Endothelial cell of umbilical vein (primary cell): ENCODE data around the gene IRF2BP2. TPM values are rescaled to one million over a fixed set of nuclear protein-coding genes. Genes with fewer than 3 reads are reported as not detected.

ENCODE experiments used
- BruUV-seq: library from RNA; stranded (reverse); fragments of 400-500 nt; replicated peaks from 2 replicates; lab custom pipeline; 2021; lab: Mats Ljungman, UMichigan
- CTCF ChIA-PET: fragments of 300-600, 350-600 bp; sonication (Branson Sonifier 250); formaldehyde crosslinking; loops from one replicate; lab custom pipeline; 2021; ENCODE audit warnings: antibody characterized with exemption, inconsistent platforms; lab: Charles Lee
- POLR2A ChIA-PET: fragments of 300-600, 350-600 bp; sonication (Branson Sonifier 250); formaldehyde crosslinking; loops from one replicate; lab custom pipeline; 2021; ENCODE audit warnings: antibody characterized with exemption, inconsistent platforms; lab: Charles Lee
- DNase-seq: peaks from one replicate; pipeline ENCODE4 v3.0.0-alpha.2; 2011; ENCODE audit warnings: low read depth, low spot score
- FAIRE-seq: peaks from 2 replicates; lab custom pipeline; 2011; peaks lifted over from hg19 to GRCh38; lab: Jason Lieb, UNC
- H2AFZ ChIP-seq: 2 replicates; pipeline ENCODE4 v1.6.0; 2012; ENCODE audit warnings: low read depth, low read length, control low read depth, inconsistent platforms
- H3K27ac ChIP-seq: 2 replicates; pipeline ENCODE4 v1.5.1; 2011; ENCODE audit warnings: low read depth, mild to moderate bottlenecking, control low read depth, low read length, moderate library complexity; ENCODE audit not compliant: insufficient read depth
- H3K27me3 ChIP-seq, 2 experiments: 2 replicates each; pipeline versions ENCODE4 v1.6.0 to v1.6.1; 2011; ENCODE audit warnings: low read length in 2 of 2, mixed read lengths in 1 of 2; ENCODE audit not compliant: control insufficient read depth in 2 of 2, insufficient read depth in 2 of 2
- H3K36me3 ChIP-seq, 2 experiments: 2 replicates in 1 of 2; 3 replicates in 1 of 2; pipeline ENCODE4 v1.5.1; 2011; ENCODE audit warnings: low read length in 2 of 2, mild to moderate bottlenecking in 1 of 2, moderate library complexity in 1 of 2; ENCODE audit not compliant: control insufficient read depth in 2 of 2, insufficient read depth in 2 of 2; ENCODE audit errors: extremely low read depth in 1 of 2
- H3K4me1 ChIP-seq: 3 replicates; pipeline ENCODE4 v1.5.1; 2011; ENCODE audit warnings: mild to moderate bottlenecking, low read length; ENCODE audit not compliant: control insufficient read depth, insufficient read depth; ENCODE audit errors: extremely low read depth
- H3K4me2 ChIP-seq: 2 replicates; pipeline ENCODE4 v1.6.1; 2011; ENCODE audit warnings: low read length, control low read depth, mixed read lengths; ENCODE audit not compliant: insufficient read depth
- H3K4me3 ChIP-seq, 3 experiments: fragments of 200-600 bp in 1 of 3; sonication (generic), shearing (Covaris generic) in 1 of 3; replicated peaks in 1 of 3; 2 replicates each; pipeline ENCODE4 v1.5.1; 2011 to 2016; ENCODE audit warnings: control low read depth in 3 of 3, low read length in 3 of 3, mild to moderate bottlenecking in 2 of 3, inconsistent platforms in 1 of 3, low read depth in 1 of 3, moderate library complexity in 1 of 3; ENCODE audit not compliant: insufficient read depth in 1 of 3
- H3K79me2 ChIP-seq: 2 replicates; pipeline ENCODE4 v1.6.0; 2012; ENCODE audit warnings: low read length, inconsistent platforms; ENCODE audit not compliant: control insufficient read depth, insufficient read depth
- H3K9ac ChIP-seq: replicated peaks from 2 replicates; pipeline ENCODE3; 2011; ENCODE audit warnings: low read length, control low read depth; ENCODE audit not compliant: insufficient read depth; ENCODE audit errors: extremely low read depth
- H3K9me1 ChIP-seq: replicated peaks from 3 replicates; pipeline ENCODE4 v1.6.0; 2011; ENCODE audit warnings: mild to moderate bottlenecking, low read length; ENCODE audit not compliant: control insufficient read depth, insufficient read depth; ENCODE audit errors: extremely low read depth
- H3K9me3 ChIP-seq: replicated peaks from 2 replicates; pipeline ENCODE4 v1.5.1; 2012; ENCODE audit warnings: low read length, inconsistent platforms; ENCODE audit not compliant: control insufficient read depth, insufficient read depth
- H4K20me1 ChIP-seq: replicated peaks from 2 replicates; pipeline ENCODE3; 2011; ENCODE audit warnings: mild to moderate bottlenecking, low read length; ENCODE audit not compliant: control insufficient read depth, insufficient read depth; ENCODE audit errors: extremely low read depth
- EZH2 ChIP-seq: IDR thresholded peaks from 2 replicates; pipeline ENCODE4 v1.6.1; 2012; ENCODE audit warnings: borderline replicate concordance, low read depth, mild to moderate bottlenecking, moderate library complexity, low read length, inconsistent platforms; ENCODE audit not compliant: severe bottlenecking
- FOS ChIP-seq: IDR thresholded peaks from 2 replicates; pipeline ENCODE4 v1.6.1; 2011; ENCODE audit warnings: mild to moderate bottlenecking, low read length, moderate library complexity, borderline replicate concordance; ENCODE audit not compliant: insufficient read depth
- GATA2 ChIP-seq: IDR thresholded peaks from 2 replicates; pipeline ENCODE4 v1.7.0; 2011; ENCODE audit warnings: low read depth, mild to moderate bottlenecking, moderate library complexity, mixed read lengths, low read length; ENCODE audit not compliant: insufficient read length, insufficient read depth
- JUN ChIP-seq: IDR thresholded peaks from 2 replicates; pipeline ENCODE4 v1.6.1; 2011; ENCODE audit warnings: borderline replicate concordance, low read depth; ENCODE audit not compliant: insufficient read length, insufficient read depth
- MYC ChIP-seq: IDR thresholded peaks from one replicate; pipeline ENCODE4 v1.6.1; 2011; ENCODE audit warnings: mild to moderate bottlenecking, low read depth, low read length
- POLR2A ChIP-seq: IDR thresholded peaks from 2 replicates; pipeline ENCODE4 v1.6.1; 2012; ENCODE audit warnings: low read depth, mild to moderate bottlenecking, control low read depth, low read length
- POLR2AphosphoS5 ChIP-seq: IDR thresholded peaks from 2 replicates; pipeline ENCODE4 v1.6.1; 2012; ENCODE audit warnings: low read depth, mild to moderate bottlenecking, control low read depth, low read length, moderate library complexity; ENCODE audit not compliant: insufficient read depth
- dilution Hi-C: fragments of 300-500 bp; cut with MboI; formaldehyde crosslinking; loops from one replicate; pipeline ENCODE4 v1.15.0; 2019; ENCODE audit warnings: low sequenced_read_pairs; ENCODE audit not compliant: extremely low pct_ligation_motif_present
- intact Hi-C: fragments of 100-400 bp; cut with micrococcal nuclease; formaldehyde crosslinking; loops from one replicate; pipeline ENCODE4 v1.10.0; 2022
- polyA plus RNA-seq, 4 experiments: library from polyadenylated mRNA; depleted of rRNA in 3 of 4; stranded (reverse) in 3 of 4; unstranded in 1 of 4; fragments of >200 nt; gene quantifications; 2 replicates each; pipeline versions ENCODE4 v1.2.1 to v1.2.3, GENCODE V29; 2011 to 2012; ENCODE audit warnings: missing spikeins in 1 of 4
- total RNA-seq: library from RNA; stranded (reverse); gene quantifications from 2 replicates; pipeline ENCODE4 v1.2.3, GENCODE V29; 2021
- TF ChIP-seq, protein P1 (sequence below): IDR thresholded peaks from 2 replicates; pipeline ENCODE4 v1.6.1; 2011; ENCODE audit not compliant: insufficient read depth, insufficient read length
- TF ChIP-seq, protein P2 (sequence below), 2 donors: IDR thresholded peaks; 1 replicate in 1 of 2; 2 replicates in 1 of 2; pipeline ENCODE4 v1.5.1; 2011; ENCODE audit warnings: low read length in 2 of 2, mild to moderate bottlenecking in 2 of 2, moderate library complexity in 2 of 2, control low read depth in 1 of 2, inconsistent platforms in 1 of 2, low read depth in 1 of 2; ENCODE audit not compliant: insufficient read depth in 1 of 2; ENCODE audit errors: extremely low read depth in 1 of 2

IRF2BP2 gene
- total and polyA plus RNA-seq, 2 donors (not counting 3 experiments of a cell fraction or from before 2014, with no cell fraction given): 66.6 to 109 TPM

DNA sequence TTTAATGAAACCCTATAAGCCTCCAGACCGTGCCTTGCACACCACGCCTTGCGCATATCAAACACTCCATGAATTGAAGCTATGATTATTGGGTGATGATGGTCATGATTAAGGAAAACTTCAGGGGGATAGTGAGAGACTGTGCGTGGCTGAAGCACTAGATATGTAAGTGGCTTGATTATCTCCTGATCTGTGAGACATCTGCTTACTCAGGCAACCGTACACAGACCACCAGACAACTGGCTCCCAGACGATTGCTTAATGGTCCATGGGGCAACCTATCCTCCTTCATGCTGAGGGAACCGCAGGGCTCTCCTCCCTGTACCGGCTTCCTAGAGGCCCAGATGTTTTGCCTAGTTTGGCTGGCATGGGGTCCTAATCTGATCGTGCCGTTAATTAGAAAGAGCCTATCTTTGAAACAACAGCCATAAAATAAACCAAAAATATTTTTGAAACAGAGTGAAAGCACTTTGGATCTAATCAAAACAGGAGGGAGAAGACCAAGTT lies 51.6 kb downstream of the IRF2BP2 start:
- FAIRE-seq: no peak
- POLR2A ChIA-PET: interaction anchor here (0.7 kb wide), 1 partner anchor 29 kb away, joined by 3 read pairs; no protein-coding TSS in a partner anchor

More for the DNA sequence above, 51.6 kb downstream of the IRF2BP2 start:
- no peak overlapping the region for H3K4me3 ChIP-seq
- CTCF ChIA-PET: interaction anchor here (1.3 kb wide), 1 partner anchor 14 kb away, joined by 3 read pairs; no protein-coding TSS in a partner anchor
- no peak overlapping the region for H2AFZ ChIP-seq
- intact Hi-C loops (no loop called here), dilution Hi-C loops (no loop called here)
- H3K27me3 ChIP-seq: no peaks in the 10 kb centered on the region
- peaks cover 7% of the 10 kb centered on the region for H3K4me1 ChIP-seq
- H3K79me2 ChIP-seq: no peaks in the 10 kb centered on the region
- H3K27ac ChIP-seq: no peak overlapping the region
- TF ChIP-seq EZH2 (no peak), MYC (no peak), GATA2 (no peak), POLR2AphosphoS5 (no peak), JUN (no peak), FOS (no peak), POLR2A (no peak)
- TF ChIP-seq, protein P1, sequence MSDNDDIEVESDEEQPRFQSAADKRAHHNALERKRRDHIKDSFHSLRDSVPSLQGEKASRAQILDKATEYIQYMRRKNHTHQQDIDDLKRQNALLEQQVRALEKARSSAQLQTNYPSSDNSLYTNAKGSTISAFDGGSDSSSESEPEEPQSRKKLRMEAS: no peak
- TF ChIP-seq, protein P2, sequence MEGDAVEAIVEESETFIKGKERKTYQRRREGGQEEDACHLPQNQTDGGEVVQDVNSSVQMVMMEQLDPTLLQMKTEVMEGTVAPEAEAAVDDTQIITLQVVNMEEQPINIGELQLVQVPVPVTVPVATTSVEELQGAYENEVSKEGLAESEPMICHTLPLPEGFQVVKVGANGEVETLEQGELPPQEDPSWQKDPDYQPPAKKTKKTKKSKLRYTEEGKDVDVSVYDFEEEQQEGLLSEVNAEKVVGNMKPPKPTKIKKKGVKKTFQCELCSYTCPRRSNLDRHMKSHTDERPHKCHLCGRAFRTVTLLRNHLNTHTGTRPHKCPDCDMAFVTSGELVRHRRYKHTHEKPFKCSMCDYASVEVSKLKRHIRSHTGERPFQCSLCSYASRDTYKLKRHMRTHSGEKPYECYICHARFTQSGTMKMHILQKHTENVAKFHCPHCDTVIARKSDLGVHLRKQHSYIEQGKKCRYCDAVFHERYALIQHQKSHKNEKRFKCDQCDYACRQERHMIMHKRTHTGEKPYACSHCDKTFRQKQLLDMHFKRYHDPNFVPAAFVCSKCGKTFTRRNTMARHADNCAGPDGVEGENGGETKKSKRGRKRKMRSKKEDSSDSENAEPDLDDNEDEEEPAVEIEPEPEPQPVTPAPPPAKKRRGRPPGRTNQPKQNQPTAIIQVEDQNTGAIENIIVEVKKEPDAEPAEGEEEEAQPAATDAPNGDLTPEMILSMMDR (IDR thresholded peaks at IDR 0.05; ENCODE audit: extremely low read depth in 1 of 2, insufficient read depth in 1 of 2, low read depth in 1 of 2, low read length in 2 of 2): no peak
- no peaks in the 10 kb centered on the region for H3K9me1 ChIP-seq
- H3K9ac ChIP-seq: no peak overlapping the region
- H4K20me1 ChIP-seq: no peaks in the 10 kb centered on the region
- BruUV-seq: no TSS peak
- no peaks in the 10 kb centered on the region for H3K36me3 ChIP-seq
- H3K9me3 ChIP-seq: no peaks in the 10 kb centered on the region
- DNase-seq: no peak
- H3K4me2 ChIP-seq: no peak overlapping the region
